Stimulated activated naive B cell treated with anti-CD40 and anti-IgM and Interleukin-4, amounts not matched to agents 10 μg/mL and 1 μg/mL and 100 μg/mL, for 72 hours (primary cell): ENCODE measurements around the gene GNRHR.

Experiments used
- ATAC-seq, 2 donors: fragments of 150-1000 bp; cut with Tn5 transposase; replicated peaks; 2 replicates each; pipeline ENCODE4 v1.10.0; 2021; ENCODE audit warnings: moderate library complexity in 1 of 2
- DNase-seq: peaks from one replicate; pipeline ENCODE4 v3.0.0; 2021
- H3K27ac Mint-ChIP-seq: one replicate; pipeline ENCODE4 v1.8.0; 2022; ENCODE audit warnings: mild to moderate bottlenecking, mixed read lengths
- H3K27me3 Mint-ChIP-seq, 2 donors: one replicate each; pipeline ENCODE4 v1.8.0; 2022; ENCODE audit warnings: mixed read lengths in 2 of 2
- H3K36me3 Mint-ChIP-seq, 2 donors: one replicate each; pipeline ENCODE4 v1.8.0; 2022; ENCODE audit warnings: mixed read lengths in 2 of 2, mild to moderate bottlenecking in 1 of 2
- H3K4me1 Mint-ChIP-seq, 2 donors: one replicate each; pipeline ENCODE4 v1.8.0; 2022; ENCODE audit warnings: mixed read lengths in 2 of 2, mild to moderate bottlenecking in 1 of 2
- H3K4me3 Mint-ChIP-seq, 2 donors: one replicate each; pipeline ENCODE4 v1.8.0; 2022; ENCODE audit warnings: mild to moderate bottlenecking in 2 of 2, mixed read lengths in 2 of 2, moderate library complexity in 1 of 2
- H3K9me3 Mint-ChIP-seq, 2 donors: one replicate each; pipeline ENCODE4 v1.8.0; 2022; ENCODE audit warnings: mixed read lengths in 2 of 2, mild to moderate bottlenecking in 1 of 2

The GNRHR gene

DNA sequence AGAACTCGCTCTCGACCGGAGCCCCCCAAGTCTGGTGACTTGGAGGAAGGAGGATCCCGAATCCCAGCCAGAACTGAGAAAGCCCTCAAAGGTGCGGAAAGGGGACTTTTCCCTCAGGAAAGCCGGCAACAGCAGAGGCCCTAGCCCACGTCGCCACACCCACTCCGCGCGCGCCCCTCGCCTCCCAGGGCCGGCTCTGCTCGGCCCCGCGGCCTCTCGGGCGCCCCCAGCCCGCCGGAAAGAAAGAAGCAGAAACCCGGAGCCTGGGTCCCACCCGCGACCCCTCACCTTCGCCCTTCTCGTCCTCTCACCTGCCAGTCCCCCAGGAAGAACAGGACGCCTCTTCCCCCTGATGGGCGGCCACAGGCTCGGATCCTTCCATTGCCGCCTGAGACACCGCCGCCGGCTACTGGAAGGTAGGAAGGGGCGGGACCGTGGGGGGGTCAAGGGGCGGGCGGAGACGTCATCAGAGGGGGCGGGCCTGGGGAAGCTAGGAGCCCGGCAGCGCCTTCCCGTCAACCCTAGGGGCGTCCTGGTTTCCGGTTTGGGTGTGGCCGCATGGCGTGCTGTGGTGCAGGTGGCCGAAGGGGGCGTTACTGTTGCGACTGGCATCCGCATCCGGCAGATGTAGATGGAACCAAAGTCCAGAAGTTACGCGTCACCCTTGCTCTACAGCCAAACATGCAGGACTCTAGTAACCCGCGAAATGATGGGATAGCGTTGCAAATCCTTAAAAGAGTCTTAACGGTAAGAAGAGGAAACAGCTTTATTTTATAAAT lies 53.3 kb downstream of the GNRHR start, which contains the start of gene UBA6:
UBA6 (minus strand) TSS at position 418 of the 779 bp plus-strand sequence; CDS start at position 382, 36 bp downstream.
- peak within 1 kb of the TSS; percentile 98 for H3K4me3 Mint-ChIP-seq
- H3K27me3 Mint-ChIP-seq = no peaks in the 10 kb centered on the region
- peak within 1 kb of the TSS; percentile 98 for H3K27ac Mint-ChIP-seq
- DNase-seq = peak; percentile 95
- H3K4me1 Mint-ChIP-seq = peaks cover 24 to 43% of the 10 kb centered on the region in 2 donors
- peak; percentile 98 to 99 for ATAC-seq
- H3K9me3 Mint-ChIP-seq = peaks cover 5 to 8% of the 10 kb centered on the region in 2 donors
- H3K36me3 Mint-ChIP-seq = peaks cover 19 to 42% of the 10 kb centered on the region in 2 donors

DNA sequence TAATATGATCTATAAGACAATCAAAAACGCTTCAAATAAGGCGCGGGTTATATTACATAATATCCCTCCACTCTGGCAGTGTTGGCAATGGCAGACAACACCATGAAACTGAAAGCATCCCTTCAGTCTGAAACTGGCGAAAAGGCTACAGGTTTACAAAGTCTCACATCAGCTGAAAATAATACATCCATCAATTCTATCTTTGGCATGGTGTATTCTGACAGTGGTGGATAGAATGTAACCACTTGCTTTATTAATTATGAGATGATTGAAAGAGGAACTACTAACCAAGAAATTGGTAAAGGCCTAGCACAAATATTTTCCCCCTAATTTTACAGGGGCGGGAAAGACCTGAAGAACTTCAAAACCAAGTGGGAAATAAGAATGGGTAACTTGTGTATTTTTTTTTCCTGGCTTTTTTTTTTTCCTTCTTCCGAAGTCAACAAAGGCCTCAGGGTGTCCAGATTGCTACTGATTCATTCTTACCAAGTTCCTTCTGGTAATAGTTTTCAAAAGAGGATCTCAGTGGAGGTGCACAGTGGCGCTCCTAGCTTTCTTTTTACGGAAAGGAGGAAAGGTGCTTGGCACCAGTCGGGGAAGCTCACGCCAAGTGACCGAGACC lies 54.0 kb downstream of the GNRHR start:
- ATAC-seq (peak; percentile 1 to 9), DNase-seq (no peak)
- Mint-ChIP-seq H3K4me1 (peaks cover 23 to 36% of the 10 kb centered on the region in 2 donors), H3K9me3 (peaks cover 3 to 4% of the 10 kb centered on the region in 2 donors), H3K27ac (peak overlapping the region; percentile 98), H3K27me3 (no peaks in the 10 kb centered on the region), H3K36me3 (peaks cover 16 to 40% of the 10 kb centered on the region in 2 donors), H3K4me3 (peak overlapping the region; percentile 98)

DNA sequence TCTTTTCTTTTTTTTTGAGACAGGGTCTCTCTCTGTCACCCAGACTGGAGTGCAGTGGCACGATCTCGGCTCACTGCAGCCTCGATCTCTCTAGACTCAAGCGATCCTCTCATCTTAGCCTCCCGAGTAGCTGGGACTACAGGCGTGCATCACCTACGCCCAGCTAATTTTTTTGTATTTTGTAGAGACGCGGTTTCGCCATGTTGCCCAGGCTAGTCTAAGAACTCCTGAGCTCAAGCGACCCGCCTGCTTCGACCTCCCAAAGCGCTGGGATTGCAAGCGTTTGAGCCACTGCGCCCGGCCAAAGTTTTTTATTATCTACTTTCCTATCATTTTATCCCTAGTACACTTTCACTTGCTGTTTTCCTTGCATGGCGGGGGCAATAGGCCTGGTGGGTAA lies 54.6 kb downstream of the GNRHR start:
- ATAC-seq = no peak
- H3K9me3 Mint-ChIP-seq = peaks cover 0 to 3% of the 10 kb centered on the region in 2 donors
- H3K4me3 Mint-ChIP-seq = peak overlapping the region; percentile 98
- H3K4me1 Mint-ChIP-seq = peaks cover 19 to 30% of the 10 kb centered on the region in 2 donors
- H3K27ac Mint-ChIP-seq = peak overlapping the region; percentile 9
- peaks cover 16 to 39% of the 10 kb centered on the region in 2 donors for H3K36me3 Mint-ChIP-seq
- H3K27me3 Mint-ChIP-seq = no peaks in the 10 kb centered on the region
- no peak for DNase-seq

DNA sequence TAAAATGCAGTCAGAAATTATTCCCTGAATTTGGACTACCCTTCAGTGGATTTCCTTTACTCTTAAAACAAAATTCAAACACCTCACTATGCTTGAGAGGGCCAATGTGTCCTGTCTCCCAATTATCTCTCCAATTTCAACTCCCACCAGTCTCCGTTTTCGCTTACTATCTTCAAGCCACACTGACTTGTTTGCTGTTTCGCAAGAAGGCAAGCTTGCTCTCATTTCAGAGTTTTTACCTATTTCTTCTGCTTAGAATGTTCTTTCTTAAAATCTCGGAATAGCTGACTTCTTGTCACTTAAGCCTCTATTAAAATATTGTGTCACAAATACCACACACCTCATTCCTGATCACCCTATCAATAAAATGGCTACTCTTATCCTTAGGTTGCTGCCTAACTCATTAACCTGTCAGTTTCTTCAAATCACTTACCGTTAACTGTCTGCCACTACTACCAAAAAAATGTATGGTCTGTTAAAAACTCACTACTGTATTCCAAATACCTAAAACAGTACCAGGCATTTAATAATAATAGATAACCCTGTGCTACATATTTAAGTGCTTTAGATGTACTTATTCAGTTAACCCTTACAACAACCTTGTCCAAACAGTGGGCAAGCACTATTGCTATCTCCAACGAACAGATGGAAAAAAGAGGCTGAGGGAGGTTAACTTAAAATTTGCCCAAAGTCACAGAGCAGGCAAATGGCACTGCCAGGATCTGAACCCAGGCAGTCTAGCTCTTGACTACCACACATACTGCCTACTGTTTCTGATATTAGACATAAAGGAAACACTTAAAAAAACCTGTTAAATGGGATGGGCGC lies 56.1 kb downstream of the GNRHR start:
- no peaks in the 10 kb centered on the region for H3K27me3 Mint-ChIP-seq
- H3K36me3 Mint-ChIP-seq = peaks cover 14 to 34% of the 10 kb centered on the region in 2 donors
- H3K4me3 Mint-ChIP-seq = no peak overlapping the region
- ATAC-seq (no peak), DNase-seq (no peak)
- H3K27ac Mint-ChIP-seq = no peak overlapping the region
- peaks cover 12 to 30% of the 10 kb centered on the region in 2 donors for H3K4me1 Mint-ChIP-seq
- no peaks in the 10 kb centered on the region for H3K9me3 Mint-ChIP-seq

DNA sequence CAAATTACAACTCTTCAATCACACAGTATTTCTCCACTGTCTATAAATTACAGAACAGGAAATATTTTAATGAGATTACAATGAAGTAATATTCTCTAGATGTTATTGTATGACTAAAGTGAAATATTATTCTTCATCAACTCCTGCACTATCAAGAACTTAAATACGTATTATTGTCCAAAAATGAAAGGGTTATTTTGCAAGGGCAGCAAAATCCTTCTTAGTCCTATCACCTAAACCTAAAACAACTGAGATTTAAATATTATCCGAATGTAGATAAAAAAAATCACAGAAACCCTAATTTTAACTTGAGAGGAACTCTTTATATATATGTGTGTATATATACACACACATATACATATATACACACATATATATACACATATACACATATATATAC lies 58.1 kb downstream of the GNRHR start:
- Mint-ChIP-seq H3K27ac (no peak overlapping the region), H3K36me3 (peaks cover 28 to 49% of the 10 kb centered on the region in 2 donors), H3K4me3 (no peak overlapping the region), H3K27me3 (no peaks in the 10 kb centered on the region), H3K4me1 (peaks cover 11 to 24% of the 10 kb centered on the region in 2 donors), H3K9me3 (no peaks in the 10 kb centered on the region)
- ATAC-seq (no peak), DNase-seq (no peak)

- H3K4me3 Mint-ChIP-seq = no peak overlapping the region
- no peaks in the 10 kb centered on the region for H3K27me3 Mint-ChIP-seq
Observed at GRCh38 chr4:67694662-67695061, 59.5 kb downstream of the GNRHR start.

DNA sequence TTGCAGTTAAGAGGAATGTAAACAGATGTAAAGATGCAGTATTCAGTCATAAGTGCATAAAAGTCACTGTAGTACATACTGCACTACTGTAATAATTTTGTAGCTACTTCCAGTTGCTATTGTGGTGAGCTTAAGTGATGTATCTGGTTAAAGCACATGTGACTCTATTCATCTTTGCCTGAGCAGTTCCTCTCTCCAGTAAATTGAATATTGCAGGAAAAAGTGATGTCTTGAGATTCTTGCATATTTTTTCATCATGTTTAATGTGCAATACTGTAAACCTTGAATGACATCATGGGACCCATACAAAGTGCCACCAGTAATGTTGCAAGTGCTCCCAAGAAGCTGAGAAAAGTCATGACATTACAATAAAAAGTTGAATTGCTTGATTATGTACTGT lies 62.9 kb downstream of the GNRHR start:
- peaks cover 9 to 16% of the 10 kb centered on the region in 2 donors for H3K4me1 Mint-ChIP-seq
- H3K36me3 Mint-ChIP-seq = peaks cover 34 to 53% of the 10 kb centered on the region in 2 donors
- peak overlapping the region; percentile 20 for H3K27ac Mint-ChIP-seq
- no peaks in the 10 kb centered on the region for H3K27me3 Mint-ChIP-seq
- ATAC-seq (no peak), DNase-seq (no peak)
- no peaks in the 10 kb centered on the region for H3K9me3 Mint-ChIP-seq
- no peak overlapping the region for H3K4me3 Mint-ChIP-seq

More at GRCh38 chr4:67694662-67695061, 59.5 kb downstream of the GNRHR start:
- no peaks in the 10 kb centered on the region for H3K9me3 Mint-ChIP-seq
- no peak overlapping the region for H3K27ac Mint-ChIP-seq
- peaks cover 13 to 31% of the 10 kb centered on the region in 2 donors for H3K4me1 Mint-ChIP-seq
- peaks cover 35 to 58% of the 10 kb centered on the region in 2 donors for H3K36me3 Mint-ChIP-seq
- ATAC-seq = no peak
- DNase-seq = no peak
